ENCODE results near the gene KRT84. TPM values are rescaled to one million over a fixed set of nuclear protein-coding genes. Genes with fewer than 3 reads are reported as not detected.
"Not testable (repeated sequence)": the region's sequence is repeated elsewhere in the genome, so short reads cannot be mapped to it uniquely, and the experiment has no call there.

KRT84 gene
- total RNA-seq, 2 experiments from 2014 or later = not detected

- ATAC-seq = no peak
- ChIA-PET CTCF (no interaction called here), POLR2A (interaction anchor here (0.6 kb wide), 1 partner anchor 177 kb away, joined by 3 read pairs; no protein-coding TSS in a partner anchor)
- Mint-ChIP-seq H3K27me3 (ENCODE audit: low read depth) (peaks cover 16% of the 10 kb centered on the region), H3K4me3 (no peak overlapping the region), H3K4me1 (ENCODE audit: low read depth) (no peaks in the 10 kb centered on the region), H3K27ac (no peak overlapping the region), H3K9me3 (ENCODE audit: insufficient read depth) (no peaks in the 10 kb centered on the region), H3K36me3 (ENCODE audit: low read depth) (no peaks in the 10 kb centered on the region)
- DNase-seq = no peak
Measured at GRCh38 chr12:52423035-52423434, 37.6 kb upstream of the KRT84 start.

GRCh38 chr12:52419656-52420055, 34.2 kb upstream of the KRT84 start:
- ChIA-PET CTCF (no interaction called here), POLR2A (no interaction called here)
- no peak for DNase-seq
- Mint-ChIP-seq H3K27me3 (ENCODE audit: low read depth) (peaks cover 22% of the 10 kb centered on the region), H3K9me3 (ENCODE audit: insufficient read depth) (no peaks in the 10 kb centered on the region), H3K4me3 (no peak overlapping the region), H3K4me1 (ENCODE audit: low read depth) (no peaks in the 10 kb centered on the region), H3K36me3 (ENCODE audit: low read depth) (no peaks in the 10 kb centered on the region), H3K27ac (no peak overlapping the region)
- no peak for ATAC-seq

GRCh38 chr12:52418576-52419110, 33.2 kb upstream of the KRT84 start:
- ATAC-seq = no peak
- CTCF ChIA-PET = no interaction called here
- no peak overlapping the region for H3K27ac Mint-ChIP-seq
- no peaks in the 10 kb centered on the region for H3K4me1 Mint-ChIP-seq (ENCODE audit: low read depth)
- no peak overlapping the region for H3K4me3 Mint-ChIP-seq
- H3K36me3 Mint-ChIP-seq (ENCODE audit: low read depth) = no peaks in the 10 kb centered on the region
- POLR2A ChIA-PET = no interaction called here
- peaks cover 22% of the 10 kb centered on the region for H3K27me3 Mint-ChIP-seq (ENCODE audit: low read depth)
- DNase-seq = no peak
- H3K9me3 Mint-ChIP-seq (ENCODE audit: insufficient read depth) = no peaks in the 10 kb centered on the region

GRCh38 chr12:52417740-52418139, 32.3 kb upstream of the KRT84 start:
- no peaks in the 10 kb centered on the region for H3K36me3 Mint-ChIP-seq (ENCODE audit: low read depth)

GRCh38 chr12:52416795-52417194, 31.3 kb upstream of the KRT84 start:
- DNase-seq (no peak), ATAC-seq (no peak)
- ChIA-PET POLR2A (no interaction called here), CTCF (no interaction called here)
- no peaks in the 10 kb centered on the region for H3K9me3 Mint-ChIP-seq (ENCODE audit: insufficient read depth)
- no peak overlapping the region for H3K27ac Mint-ChIP-seq
- no peaks in the 10 kb centered on the region for H3K36me3 Mint-ChIP-seq (ENCODE audit: low read depth)
- peaks cover 14% of the 10 kb centered on the region for H3K27me3 Mint-ChIP-seq (ENCODE audit: low read depth)
- no peak overlapping the region for H3K4me3 Mint-ChIP-seq
- no peaks in the 10 kb centered on the region for H3K4me1 Mint-ChIP-seq (ENCODE audit: low read depth)

More at GRCh38 chr12:52417740-52418139, 32.3 kb upstream of the KRT84 start:
- POLR2A ChIA-PET = no interaction called here
- Mint-ChIP-seq H3K9me3 (ENCODE audit: insufficient read depth) (no peaks in the 10 kb centered on the region), H3K4me1 (ENCODE audit: low read depth) (no peaks in the 10 kb centered on the region), H3K4me3 (no peak overlapping the region), H3K27me3 (ENCODE audit: low read depth) (peaks cover 19% of the 10 kb centered on the region), H3K27ac (no peak overlapping the region)
- ATAC-seq = no peak
- CTCF ChIA-PET = no interaction called here
- DNase-seq = no peak

- ATAC-seq (no peak), DNase-seq (no peak)
- peaks cover 15% of the 10 kb centered on the region for H3K27me3 Mint-ChIP-seq (ENCODE audit: low read depth)
- no peaks in the 10 kb centered on the region for H3K36me3 Mint-ChIP-seq (ENCODE audit: low read depth)
- no peaks in the 10 kb centered on the region for H3K9me3 Mint-ChIP-seq (ENCODE audit: insufficient read depth)
- no peaks in the 10 kb centered on the region for H3K4me1 Mint-ChIP-seq (ENCODE audit: low read depth)
- H3K27ac Mint-ChIP-seq = no peak overlapping the region
- ChIA-PET POLR2A (no interaction called here), CTCF (no interaction called here)
- H3K4me3 Mint-ChIP-seq = no peak overlapping the region
Measured at GRCh38 chr12:52415870-52416750, 30.7 kb upstream of the KRT84 start.

GRCh38 chr12:52414936-52415335, 29.5 kb upstream of the KRT84 start:
- peaks cover 13% of the 10 kb centered on the region for H3K27me3 Mint-ChIP-seq (ENCODE audit: low read depth)
- no peak overlapping the region for H3K27ac Mint-ChIP-seq
- DNase-seq (no peak), ATAC-seq (no peak)
- no peaks in the 10 kb centered on the region for H3K4me1 Mint-ChIP-seq (ENCODE audit: low read depth)
- no peaks in the 10 kb centered on the region for H3K36me3 Mint-ChIP-seq (ENCODE audit: low read depth)
- H3K9me3 Mint-ChIP-seq (ENCODE audit: insufficient read depth) = no peaks in the 10 kb centered on the region
- ChIA-PET POLR2A (no interaction called here), CTCF (no interaction called here)
- H3K4me3 Mint-ChIP-seq = no peak overlapping the region

GRCh38 chr12:52413782-52414345, 28.4 kb upstream of the KRT84 start:
- POLR2A ChIA-PET = no interaction called here
- CTCF ChIA-PET = interaction anchor here (0.9 kb wide), 1 partner anchor 14 kb away, joined by 3 read pairs; no protein-coding TSS in a partner anchor
- H3K27me3 Mint-ChIP-seq (ENCODE audit: low read depth) = peaks cover 12% of the 10 kb centered on the region
- ATAC-seq (no peak), DNase-seq (no peak)
- H3K4me1 Mint-ChIP-seq (ENCODE audit: low read depth) = no peaks in the 10 kb centered on the region
- no peaks in the 10 kb centered on the region for H3K9me3 Mint-ChIP-seq (ENCODE audit: insufficient read depth)
- H3K36me3 Mint-ChIP-seq (ENCODE audit: low read depth) = no peaks in the 10 kb centered on the region
- no peak overlapping the region for H3K4me3 Mint-ChIP-seq
- H3K27ac Mint-ChIP-seq = no peak overlapping the region

- Mint-ChIP-seq H3K36me3 (ENCODE audit: low read depth) (no peaks in the 10 kb centered on the region), H3K4me1 (ENCODE audit: low read depth) (no peaks in the 10 kb centered on the region), H3K27ac (no peak overlapping the region), H3K9me3 (ENCODE audit: insufficient read depth) (no peaks in the 10 kb centered on the region), H3K4me3 (no peak overlapping the region), H3K27me3 (ENCODE audit: low read depth) (peaks cover 15% of the 10 kb centered on the region)
- CTCF ChIA-PET = no interaction called here
- POLR2A ChIA-PET = no interaction called here
- ATAC-seq (no peak), DNase-seq (no peak)
Measured at GRCh38 chr12:52413202-52413601, 27.8 kb upstream of the KRT84 start.

GRCh38 chr12:52411815-52412214, 26.4 kb upstream of the KRT84 start:
- CTCF ChIA-PET = no interaction called here
- POLR2A ChIA-PET = no interaction called here
- H3K4me3 Mint-ChIP-seq = no peak overlapping the region
- H3K27ac Mint-ChIP-seq = no peak overlapping the region
- no peak for DNase-seq
- H3K27me3 Mint-ChIP-seq (ENCODE audit: low read depth) = peaks cover 15% of the 10 kb centered on the region
- no peak for ATAC-seq
- no peaks in the 10 kb centered on the region for H3K4me1 Mint-ChIP-seq (ENCODE audit: low read depth)
- H3K9me3 Mint-ChIP-seq (ENCODE audit: insufficient read depth) = no peaks in the 10 kb centered on the region
- H3K36me3 Mint-ChIP-seq (ENCODE audit: low read depth) = no peaks in the 10 kb centered on the region

- H3K4me3 Mint-ChIP-seq; H3K27ac Mint-ChIP-seq; H3K4me1 Mint-ChIP-seq (ENCODE audit: low read depth); CTCF ChIA-PET; H3K9me3 Mint-ChIP-seq (ENCODE audit: insufficient read depth); POLR2A ChIA-PET; DNase-seq; ATAC-seq; H3K36me3 Mint-ChIP-seq (ENCODE audit: low read depth): not testable (repeated sequence)
- H3K27me3 Mint-ChIP-seq (ENCODE audit: low read depth) = peaks cover 11% of the 10 kb centered on the region
Measured at GRCh38 chr12:52410589-52411248, 25.3 kb upstream of the KRT84 start.

GRCh38 chr12:52407918-52408317, 22.5 kb upstream of the KRT84 start:
- ATAC-seq (no peak), DNase-seq (no peak)
- no peak overlapping the region for H3K4me3 Mint-ChIP-seq
- ChIA-PET CTCF (interaction anchor here (1.4 kb wide), 1 partner anchor 12 kb away, joined by 3 read pairs; no protein-coding TSS in a partner anchor), POLR2A (no interaction called here)
- H3K27me3 Mint-ChIP-seq (ENCODE audit: low read depth) = peaks cover 7% of the 10 kb centered on the region
- no peaks in the 10 kb centered on the region for H3K4me1 Mint-ChIP-seq (ENCODE audit: low read depth)
- H3K27ac Mint-ChIP-seq = no peak overlapping the region
- H3K9me3 Mint-ChIP-seq (ENCODE audit: insufficient read depth) = no peaks in the 10 kb centered on the region
- no peaks in the 10 kb centered on the region for H3K36me3 Mint-ChIP-seq (ENCODE audit: low read depth)
